Endometrial microvascular endothelial cells (primary cell): ENCODE data around the gene TMEM250. TPM values are rescaled to one million over a fixed set of nuclear protein-coding genes. Genes with fewer than 3 reads are reported as not detected.
"Not testable (repeated sequence)": the region's sequence is repeated elsewhere in the genome, so short reads cannot be mapped to it uniquely, and the experiment has no call there.

ENCODE experiments used
- in situ Hi-C: cut with HindIII; loops from 2 replicates; pipeline ENCODE4 v1.10.0; 2017; ENCODE audit warnings: low sequenced_read_pairs, low pct_unique_long_range_greater_than_20kb; ENCODE audit errors: inconsistent ontology term
- total RNA-seq: library from RNA; depleted of rRNA; stranded (reverse); fragments of >200 nt; gene quantifications from one replicate; pipeline ENCODE4 v1.2.3, GENCODE V29; 2015; ENCODE audit errors: inconsistent ontology term

The TMEM250 gene, protein sequence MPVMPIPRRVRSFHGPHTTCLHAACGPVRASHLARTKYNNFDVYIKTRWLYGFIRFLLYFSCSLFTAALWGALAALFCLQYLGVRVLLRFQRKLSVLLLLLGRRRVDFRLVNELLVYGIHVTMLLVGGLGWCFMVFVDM
- 49.3 TPM for total RNA-seq

DNA sequence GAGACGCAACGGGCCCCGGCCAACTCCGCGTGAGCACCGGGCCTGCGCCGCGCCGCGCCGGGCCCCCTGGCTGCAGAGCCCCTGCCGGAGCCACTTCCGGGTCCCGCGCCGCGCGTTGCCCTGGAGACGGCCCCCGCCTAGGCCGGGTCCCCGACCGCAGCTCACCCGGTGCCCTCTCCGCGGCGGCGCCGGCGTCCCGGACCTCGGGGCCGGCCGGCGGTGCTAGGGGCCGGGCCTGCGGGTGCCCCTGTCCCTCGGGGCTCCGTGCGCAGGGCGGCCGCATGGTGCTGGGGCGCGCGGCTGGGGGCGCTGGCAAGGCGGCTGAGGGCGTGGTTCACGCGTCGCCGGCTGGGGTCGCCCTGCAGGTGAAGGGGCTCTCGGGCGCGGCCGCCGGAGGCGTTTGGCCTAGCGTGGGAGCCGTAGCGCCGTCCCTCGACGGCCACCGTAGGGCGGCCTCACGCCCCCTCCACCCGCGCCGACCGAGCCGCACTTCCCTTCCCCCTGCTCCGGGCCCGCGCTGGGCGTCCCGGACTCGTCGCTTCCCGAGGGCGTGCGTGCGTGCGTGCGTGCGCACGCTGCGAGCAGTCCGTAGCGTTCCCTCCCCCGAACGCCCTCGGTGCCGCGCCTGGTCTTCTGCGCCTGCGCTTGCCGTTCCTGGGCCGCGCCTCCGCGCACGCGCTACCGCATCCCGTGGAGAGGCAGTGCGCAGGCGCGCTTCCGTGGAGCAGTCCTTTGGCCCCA lies at the start of gene TMEM250:
TSS of gene TMEM250 (minus strand) at position 556 of the 741 bp plus-strand sequence. CDS start 1,975 bp downstream, outside the sequence.
- in situ Hi-C loops: no loop called here

- in situ Hi-C loops: no loop called here
Observed at GRCh38 chr9:136163248-136163850, 44.7 kb upstream of the TMEM250 start.

GRCh38 chr9:136160995-136161610 lies 42.4 kb upstream of the TMEM250 start:
- in situ Hi-C loops: no loop called here

- in situ Hi-C loops: no loop called here
Observed at GRCh38 chr9:136160381-136160841, 41.7 kb upstream of the TMEM250 start.

GRCh38 chr9:136159851-136160250 lies 41.2 kb upstream of the TMEM250 start:
- in situ Hi-C loops: no loop called here

- in situ Hi-C loops: no loop called here
Observed at GRCh38 chr9:136157477-136158265, 39.0 kb upstream of the TMEM250 start.

DNA sequence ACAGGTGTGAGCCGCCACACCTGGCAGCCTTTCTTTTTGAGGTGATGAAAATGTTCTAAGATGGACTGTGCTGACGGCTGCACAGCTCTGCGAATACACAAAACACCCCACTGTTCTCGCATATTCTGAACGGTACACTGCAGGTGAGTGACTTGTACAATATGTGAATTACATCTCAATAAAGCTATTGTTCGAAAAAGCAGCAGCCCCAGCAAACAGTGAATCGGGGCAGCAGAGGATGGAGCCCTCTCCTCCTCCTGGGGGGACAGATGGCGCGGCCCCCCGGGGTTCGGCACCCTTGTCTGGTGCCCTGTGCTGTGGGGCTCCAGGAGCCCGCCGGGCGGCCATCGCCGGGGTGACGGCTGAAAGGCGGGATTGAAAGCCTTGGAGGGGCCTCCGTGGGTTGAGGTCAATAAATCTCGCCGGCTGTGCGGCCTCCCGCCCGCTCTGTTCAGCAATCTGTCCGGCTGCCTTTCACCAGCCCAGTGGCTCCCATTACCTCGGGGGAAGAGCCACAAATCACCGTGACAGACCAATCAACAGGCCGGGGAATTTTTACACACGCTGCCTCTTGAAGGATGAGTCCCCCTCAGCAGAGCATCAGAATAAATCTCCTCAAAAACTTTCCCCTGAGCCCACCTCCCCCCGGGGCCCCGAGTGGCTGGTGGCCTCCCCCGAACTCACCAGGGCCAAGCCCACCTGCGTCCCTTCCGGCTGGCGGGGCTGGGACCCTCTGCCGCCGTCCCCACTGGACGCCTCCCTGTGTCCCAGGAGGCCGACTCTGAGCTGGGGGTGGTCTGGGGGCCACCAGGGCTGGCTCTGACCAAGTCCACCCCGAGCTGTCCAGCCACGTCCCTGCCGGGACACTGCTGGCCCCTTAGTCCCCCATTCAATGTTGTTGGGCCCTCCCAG lies 37.8 kb upstream of the TMEM250 start:
- in situ Hi-C loops: no loop called here

DNA sequence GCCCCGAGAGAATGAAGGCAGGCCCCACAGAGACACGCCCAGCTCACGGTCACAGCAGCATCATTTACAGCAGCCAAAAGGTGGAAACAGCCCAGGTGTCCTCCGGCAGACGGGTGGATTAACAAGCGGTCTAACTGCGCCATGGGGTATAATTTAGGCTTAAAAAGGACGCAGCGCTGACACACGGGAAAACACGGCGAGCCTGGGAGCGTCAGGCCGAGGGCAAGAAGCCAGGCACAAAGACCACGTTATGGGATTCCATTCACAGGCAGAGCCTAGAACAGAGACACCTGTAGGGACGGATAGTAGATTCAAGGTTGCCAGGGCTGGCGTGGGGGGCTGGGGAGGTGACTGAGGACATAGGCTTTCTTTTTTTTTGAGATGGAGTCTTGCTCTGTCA lies 36.9 kb upstream of the TMEM250 start:
- in situ Hi-C loops: no loop called here

DNA sequence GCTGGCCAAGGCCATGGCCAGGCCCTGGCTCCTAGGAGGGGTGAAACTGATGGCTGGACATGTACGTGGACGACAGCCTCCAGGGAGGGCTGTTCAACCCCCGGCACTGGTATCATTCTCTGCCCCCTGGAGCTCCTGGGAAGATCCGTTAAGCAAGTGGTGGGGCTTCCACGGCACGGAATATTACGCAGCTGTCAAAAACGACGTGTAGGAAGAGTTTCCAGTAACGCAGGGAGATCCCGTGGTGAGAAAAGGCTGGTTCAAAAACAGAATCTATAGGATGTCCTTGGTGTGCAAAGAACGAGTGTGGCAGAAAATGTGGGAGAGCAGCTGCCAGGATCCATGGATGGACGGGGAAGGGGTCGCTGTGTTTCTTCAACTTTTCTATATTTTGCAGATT lies 36.3 kb upstream of the TMEM250 start:
- in situ Hi-C loops: no loop called here

DNA sequence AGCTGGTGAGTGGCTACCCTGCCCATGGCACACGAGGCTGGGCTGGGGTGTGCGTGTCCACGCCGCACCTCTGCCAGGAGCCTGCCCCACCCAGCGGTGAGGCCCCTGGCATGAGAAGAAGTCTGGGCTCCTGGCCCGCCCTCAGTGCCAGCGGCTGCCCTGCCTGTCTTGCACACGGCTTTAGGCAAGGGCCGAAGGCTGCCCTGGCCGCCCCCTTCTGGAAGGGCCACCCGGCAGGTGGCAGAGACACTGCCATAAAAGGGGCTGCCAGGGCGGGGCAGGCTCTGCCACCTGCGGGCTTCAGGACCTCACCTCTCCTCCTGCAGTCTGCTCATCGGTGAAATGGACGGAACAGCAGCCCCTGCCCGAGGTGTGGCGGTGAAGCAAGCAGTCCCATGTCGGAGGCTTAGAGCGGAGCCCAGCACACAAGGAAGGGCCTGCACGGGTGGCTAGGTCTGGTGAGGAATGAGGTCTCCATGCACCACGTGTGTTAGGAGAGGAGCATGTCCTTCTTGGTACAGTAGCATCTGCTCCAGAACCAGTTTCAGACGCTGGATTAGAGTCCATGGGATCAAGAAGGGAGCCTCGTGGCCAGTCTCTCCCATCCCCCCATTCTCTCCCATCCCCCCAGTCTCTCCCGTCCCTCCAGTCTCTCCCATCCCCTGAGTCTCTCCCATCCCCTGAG lies 34.8 kb upstream of the TMEM250 start:
- in situ Hi-C loops: no loop called here

GRCh38 chr9:136152931-136153330 lies 34.3 kb upstream of the TMEM250 start:
- in situ Hi-C loops: no loop called here

DNA sequence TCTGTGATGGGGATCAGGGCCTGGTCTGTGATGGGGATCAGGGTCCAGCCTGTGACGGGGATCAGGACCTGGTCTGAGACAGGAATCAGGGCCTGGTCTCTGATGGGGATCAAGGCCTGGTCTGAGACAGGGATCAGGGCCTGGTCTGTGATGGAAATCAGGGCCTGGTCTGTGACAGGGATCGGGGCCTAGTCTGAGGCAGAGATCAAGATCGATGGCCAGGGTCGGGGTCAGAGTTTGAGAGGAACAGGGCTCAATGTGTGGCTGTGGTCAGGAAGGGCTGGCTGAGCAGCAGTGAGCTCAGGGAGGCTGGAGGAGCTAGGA lies 33.8 kb upstream of the TMEM250 start:
- in situ Hi-C loops: no loop called here

GRCh38 chr9:136151848-136152542 lies 33.3 kb upstream of the TMEM250 start:
- in situ Hi-C loops: no loop called here

GRCh38 chr9:136151214-136151804 lies 32.6 kb upstream of the TMEM250 start:
- in situ Hi-C loops: no loop called here

DNA sequence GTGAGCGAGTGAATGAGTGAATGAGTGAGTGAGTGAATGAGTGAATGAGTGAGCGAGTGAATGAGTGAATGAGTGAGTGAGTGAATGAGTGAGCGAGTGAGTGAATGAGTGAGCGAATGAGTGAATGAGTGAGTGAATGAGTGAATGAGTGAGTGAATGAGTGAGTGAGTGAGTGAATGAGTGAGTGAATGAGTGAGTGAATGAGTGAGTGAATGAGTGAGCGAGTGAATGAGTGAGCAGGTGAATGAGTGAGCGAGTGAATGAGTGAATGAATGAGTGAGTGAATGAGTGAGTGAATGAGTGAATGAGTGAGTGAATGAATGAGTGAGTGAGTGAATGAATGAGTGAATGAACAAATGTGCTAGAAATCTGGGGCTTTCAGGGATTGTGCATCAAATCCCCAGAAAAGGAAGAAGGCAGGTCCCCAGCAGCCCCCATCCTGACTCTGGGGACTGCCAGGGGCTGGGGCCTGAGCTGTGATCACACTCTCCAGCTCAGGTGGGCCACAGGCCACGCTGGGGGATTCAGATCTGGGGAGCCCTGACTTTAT lies 32.1 kb upstream of the TMEM250 start:
- in situ Hi-C loops: not testable (repeated sequence)

- in situ Hi-C loops: no loop called here
Observed at GRCh38 chr9:136149853-136150252, 31.2 kb upstream of the TMEM250 start.
